Left kidney (tissue), 8 donors: ENCODE measurements around the gene ARL1. TPM values are rescaled to one million over a fixed set of nuclear protein-coding genes. Genes with fewer than 3 reads are reported as not detected.
"Not testable (repeated sequence)": the region's sequence is repeated elsewhere in the genome, so short reads cannot be mapped to it uniquely, and the experiment has no call there.

ENCODE experiments used
- DNase-seq: peaks from one replicate; pipeline ENCODE4 v3.0.0-alpha.2; 2013
- long read RNA-seq, 8 donors: transcript quantifications; one replicate each; lab custom pipeline, GENCODE V29; 2026
- polyA plus RNA-seq: library from polyadenylated mRNA; unstranded; fragments of 120-200 nt; gene quantifications from one replicate; pipeline ENCODE4 v1.2.1, GENCODE V29; 2013; ENCODE audit not compliant: insufficient read length

Gene ARL1
- 145 TPM for polyA plus RNA-seq
- long read RNA-seq, donor 1, transcript ARL1-201 (6 exons, 3,241 nt): major isoform, 55 of 67 reads
- long read RNA-seq, donor 1, partial matches to known transcripts: 0 of 67 reads
- long read RNA-seq, donor 1, other reads (novel, unspliced or antisense): 6 of 67 reads
- long read RNA-seq, donor 2, transcript ARL1-201 (6 exons, 3,241 nt): major isoform, 53 of 57 reads
- long read RNA-seq, donor 2, partial matches to known transcripts: 0 of 57 reads
- long read RNA-seq, donor 2, other reads (novel, unspliced or antisense): 0 of 57 reads
- long read RNA-seq, donor 3, transcript ARL1-201 (6 exons, 3,241 nt): major isoform, 36 of 44 reads
- long read RNA-seq, donor 3, partial matches to known transcripts: 0 of 44 reads
- long read RNA-seq, donor 3, other reads (novel, unspliced or antisense): 8 of 44 reads
- long read RNA-seq, donor 4, partial matches to known transcripts: 0 of 3 reads
- long read RNA-seq, donor 4, other reads (novel, unspliced or antisense): 0 of 3 reads
- long read RNA-seq, donor 5, transcript ARL1-201 (6 exons, 3,241 nt): major isoform, 100 of 130 reads
- long read RNA-seq, donor 5, partial matches to known transcripts: 9 of 130 reads
- long read RNA-seq, donor 5, other reads (novel, unspliced or antisense): 19 of 130 reads
- long read RNA-seq, donor 6, transcript ARL1-201 (6 exons, 3,241 nt): major isoform, 55 of 64 reads
- long read RNA-seq, donor 6, partial matches to known transcripts: 0 of 64 reads
- long read RNA-seq, donor 6, other reads (novel, unspliced or antisense): 6 of 64 reads
- long read RNA-seq, donor 7, transcript ARL1-201 (6 exons, 3,241 nt): major isoform, 92 of 111 reads
- long read RNA-seq, donor 7, partial matches to known transcripts: 6 of 111 reads
- long read RNA-seq, donor 7, other reads (novel, unspliced or antisense): 7 of 111 reads
- long read RNA-seq, donor 8, transcript ARL1-201 (6 exons, 3,241 nt): major isoform, 32 of 37 reads
- long read RNA-seq, donor 8, partial matches to known transcripts: 0 of 37 reads
- long read RNA-seq, donor 8, other reads (novel, unspliced or antisense): 0 of 37 reads

GRCh38 chr12:101407436-101408345 is at the start of gene ARL1:
TSS of gene ARL1 (minus strand) at chr12:101407772. CDS start at chr12:101407645, 127 bp downstream.
- peak; percentile 92 for DNase-seq

DNA sequence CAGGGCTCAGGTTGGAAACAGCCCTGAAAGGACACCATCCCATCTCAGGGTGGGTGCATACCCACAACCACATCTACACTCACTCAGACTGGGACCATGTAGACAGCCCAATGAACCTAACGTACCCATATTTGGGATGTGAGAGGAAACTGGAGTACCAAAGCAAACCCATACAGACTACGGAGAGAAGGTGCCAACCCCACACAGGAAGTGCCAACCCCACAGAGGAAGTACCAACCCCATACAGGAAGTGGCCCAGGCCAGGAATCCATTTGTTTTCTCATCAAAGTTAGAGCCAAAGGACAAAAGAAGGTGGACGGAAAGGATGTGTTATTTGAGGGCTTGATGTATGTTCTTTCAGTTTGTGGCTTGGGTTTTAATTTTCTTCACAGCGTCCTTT is 48.1 kb upstream of the ARL1 start:
- DNase-seq: no peak

DNA sequence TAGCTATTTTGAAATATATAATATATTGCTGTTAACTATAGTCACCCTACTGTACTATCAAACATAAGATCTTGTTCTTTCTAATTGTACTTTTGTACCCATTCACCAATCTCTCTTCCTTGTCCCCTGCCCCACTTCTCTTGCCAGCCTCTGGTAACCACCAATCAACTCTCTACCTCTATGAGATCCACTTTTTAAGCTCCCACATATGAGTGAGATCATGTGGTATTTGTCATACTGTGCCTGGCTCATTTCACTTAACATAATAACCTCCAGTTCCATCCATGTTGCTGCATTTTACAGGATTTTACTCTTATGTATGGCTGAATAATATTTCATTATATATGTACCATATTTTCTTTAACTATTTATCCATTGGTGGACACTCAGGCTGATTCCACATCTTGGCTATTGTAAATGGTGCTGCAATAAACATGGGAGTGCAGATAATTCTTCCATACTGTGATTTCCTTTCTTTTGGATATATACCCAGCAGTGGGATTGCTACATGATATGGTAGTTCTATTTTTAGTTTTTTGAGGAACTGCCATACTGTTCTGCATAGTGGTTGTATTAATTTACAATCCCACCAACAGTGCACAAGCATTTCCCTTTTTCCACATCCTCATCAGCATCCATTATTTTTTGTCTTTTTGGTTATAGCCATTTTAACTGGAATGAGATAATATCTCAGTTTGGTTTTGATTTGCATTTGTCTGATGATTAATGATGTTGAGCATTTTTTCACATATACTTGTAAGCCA is 34.1 kb upstream of the ARL1 start:
- no peak for DNase-seq

GRCh38 chr12:101439236-101439635 is 31.7 kb upstream of the ARL1 start:
- no peak for DNase-seq

- DNase-seq: peak; percentile 32
Measured at GRCh38 chr12:101436136-101436535, 28.6 kb upstream of the ARL1 start.

DNA sequence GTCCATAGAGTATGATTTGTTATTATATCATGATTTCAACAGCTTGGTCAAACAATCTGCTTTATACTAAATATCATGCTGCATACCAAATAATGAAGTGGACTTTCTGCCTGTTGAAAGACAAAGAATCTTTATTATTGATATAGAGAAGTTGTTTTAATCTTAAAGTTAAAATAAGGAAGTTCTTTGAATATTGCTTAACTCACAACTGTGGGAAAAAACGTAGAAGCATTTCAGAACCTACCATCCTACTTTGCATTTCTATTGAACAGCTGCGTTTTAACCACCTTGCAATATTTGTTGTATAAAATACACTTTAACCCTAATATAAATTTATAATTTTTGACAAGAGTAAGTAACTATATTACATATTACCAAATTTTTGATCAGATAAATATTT is 22.9 kb upstream of the ARL1 start:
- DNase-seq: no peak

DNA sequence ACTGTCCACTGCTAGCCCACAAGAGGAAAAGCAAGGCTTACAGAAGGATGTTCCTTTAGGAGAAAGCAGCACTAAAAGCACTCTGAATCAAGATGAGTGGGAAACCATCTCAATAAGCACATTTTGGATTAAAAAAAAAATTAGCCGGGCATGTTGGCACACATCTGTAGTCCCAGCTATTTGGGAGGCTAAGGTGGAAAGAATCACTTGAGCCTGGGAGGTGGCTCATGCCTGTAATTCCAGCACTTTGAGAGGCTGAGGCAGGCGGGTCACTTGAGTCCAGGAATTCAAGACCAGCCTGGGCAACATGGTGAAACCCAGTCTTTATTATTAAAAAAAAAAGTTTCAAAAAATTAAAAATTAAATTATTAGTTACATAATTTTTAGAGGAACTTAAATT is 17.0 kb upstream of the ARL1 start:
- no peak for DNase-seq

DNA sequence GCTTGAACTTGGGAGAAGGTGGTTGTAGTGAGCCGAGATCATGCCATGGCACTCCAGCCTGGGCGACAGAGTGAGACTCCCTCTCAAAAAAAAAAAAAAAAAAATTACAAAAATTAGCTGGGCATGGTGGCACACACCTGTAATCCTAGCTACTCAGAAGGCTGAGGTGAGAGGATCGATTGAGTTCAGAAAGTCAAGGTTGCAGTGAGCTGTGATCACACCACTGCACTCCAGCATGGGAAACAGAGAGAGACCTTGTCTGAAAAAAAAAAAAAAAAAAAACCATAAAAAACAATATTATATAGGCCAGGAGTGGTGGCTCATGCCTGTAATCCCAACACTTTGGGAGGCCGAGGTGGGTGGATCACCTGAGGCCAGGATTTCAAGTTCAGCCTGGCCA is 14.5 kb upstream of the ARL1 start:
- DNase-seq: not testable (repeated sequence)

DNA sequence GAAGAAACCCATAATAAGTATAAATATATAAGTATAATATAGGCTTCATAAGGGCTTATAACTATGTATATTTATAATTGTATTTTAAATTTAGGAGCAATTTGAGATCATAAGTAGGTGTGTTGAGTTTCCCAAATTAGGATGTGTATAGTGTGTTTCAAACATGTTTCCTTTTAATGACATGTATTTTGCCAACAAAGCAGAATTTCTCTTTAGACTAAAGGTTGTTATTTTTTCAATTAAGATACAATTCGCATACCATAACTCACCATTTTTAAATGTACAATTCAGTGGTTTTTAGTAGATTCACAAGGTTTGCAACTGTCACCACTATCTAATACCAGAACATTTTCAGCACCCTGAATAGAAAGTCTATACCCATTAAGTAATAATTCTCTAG is 7.7 kb upstream of the ARL1 start:
- DNase-seq: no peak

GRCh38 chr12:101414533-101415119 is 7.1 kb upstream of the ARL1 start:
- peak; percentile 66 for DNase-seq

- not testable (repeated sequence) for DNase-seq
Measured at GRCh38 chr12:101410169-101410568, 2.6 kb upstream of the ARL1 start.

DNA sequence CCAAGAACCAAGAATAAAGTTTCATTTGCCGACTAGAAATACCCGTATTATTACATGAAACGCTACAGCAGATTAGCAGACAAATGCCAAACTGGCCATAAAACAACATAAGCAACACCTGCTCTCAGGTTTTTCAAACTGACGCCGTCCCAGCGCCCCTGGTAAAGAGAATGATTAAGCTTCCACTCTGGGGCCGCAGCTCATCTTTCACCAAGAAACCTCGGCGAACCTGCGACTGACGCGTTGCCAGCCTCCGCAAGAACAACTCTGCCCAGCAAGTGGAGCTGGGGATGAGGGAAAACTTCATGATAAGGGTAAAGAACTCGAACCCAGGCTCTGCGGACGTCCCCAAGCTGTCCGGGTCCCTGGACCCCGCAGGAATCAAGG is 530 bp downstream of the ARL1 start:
- DNase-seq: peak; percentile 40

DNA sequence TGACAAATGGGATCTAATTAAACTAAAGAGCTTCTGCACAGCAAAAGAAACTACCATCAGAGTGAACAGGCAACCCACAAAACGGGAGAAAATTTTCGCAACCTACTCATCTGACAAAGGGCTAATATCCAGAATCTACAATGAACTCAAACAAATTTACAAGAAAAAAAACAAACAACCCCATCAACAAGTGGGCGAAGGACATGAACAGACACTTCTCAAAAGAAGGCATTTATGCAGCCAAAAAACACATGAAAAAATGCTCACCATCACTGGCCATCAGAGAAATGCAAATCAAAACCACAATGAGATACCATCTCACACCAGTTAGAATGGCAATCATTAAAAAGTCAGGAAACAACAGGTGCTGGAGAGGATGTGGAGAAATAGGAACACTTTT is 16.4 kb downstream of the ARL1 start:
- DNase-seq: not testable (repeated sequence)

GRCh38 chr12:101379149-101379548 is 28.4 kb downstream of the ARL1 start:
- DNase-seq: no peak

GRCh38 chr12:101375573-101375972 is 32.0 kb downstream of the ARL1 start:
- DNase-seq: no peak

GRCh38 chr12:101372431-101372830 is 35.1 kb downstream of the ARL1 start:
- DNase-seq: no peak

DNA sequence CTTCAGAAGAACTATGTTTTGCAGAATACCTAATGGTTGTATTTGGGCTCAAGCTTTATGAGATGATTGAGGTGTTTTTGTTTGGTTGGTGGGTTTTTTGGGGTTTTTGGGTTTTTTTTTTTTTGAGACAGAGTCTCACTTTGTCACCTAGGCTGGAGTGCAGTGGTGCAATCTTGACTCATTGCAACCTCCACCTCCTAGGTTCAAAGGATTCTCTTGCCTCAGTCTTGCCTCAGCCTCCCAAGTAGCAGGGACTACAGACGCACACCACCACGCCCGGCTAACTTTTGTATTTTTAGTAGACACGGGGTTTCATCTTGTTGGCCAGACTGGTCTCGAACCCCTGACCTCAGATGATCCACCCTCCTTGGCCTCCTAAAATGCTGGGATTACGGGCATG is 39.6 kb downstream of the ARL1 start:
- no peak for DNase-seq

DNA sequence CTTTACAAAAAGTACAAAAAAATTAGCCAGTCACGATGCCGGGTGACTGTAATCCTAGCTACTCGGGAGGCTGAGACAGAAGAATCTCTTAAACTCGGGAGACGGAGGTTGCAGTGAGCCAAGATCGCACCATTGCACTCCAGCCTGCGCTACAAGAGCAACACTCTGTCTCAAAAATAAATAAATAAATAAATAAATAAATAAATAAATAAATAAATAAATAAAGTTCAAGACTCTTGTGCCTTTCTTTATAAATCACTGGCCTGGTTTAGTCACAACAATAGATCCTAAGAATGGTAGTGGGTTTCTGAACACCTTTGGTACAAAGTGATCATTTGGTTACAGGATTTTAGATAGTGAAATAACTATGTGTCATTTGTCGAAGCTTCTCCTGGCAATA is 46.1 kb downstream of the ARL1 start:
- no peak for DNase-seq

DNA sequence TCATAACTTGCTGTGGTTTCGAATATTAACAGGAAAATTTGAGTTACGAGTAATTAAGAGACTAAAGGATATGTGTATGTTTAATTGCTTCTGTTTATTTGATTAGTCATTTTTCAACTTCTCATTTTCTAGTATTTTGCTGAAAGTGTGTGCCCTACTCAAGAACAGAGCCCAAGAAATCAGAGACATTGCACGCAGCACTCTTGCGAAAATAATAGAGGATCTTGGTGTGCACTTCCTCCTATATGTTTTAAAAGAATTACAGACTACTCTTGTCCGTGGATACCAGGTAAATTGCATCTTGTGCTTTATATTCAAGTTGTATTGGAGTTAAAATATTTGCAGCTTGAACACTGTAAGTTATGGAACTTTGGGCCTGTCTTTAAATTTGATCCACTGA is 50.8 kb downstream of the ARL1 start:
- no peak for DNase-seq

DNA sequence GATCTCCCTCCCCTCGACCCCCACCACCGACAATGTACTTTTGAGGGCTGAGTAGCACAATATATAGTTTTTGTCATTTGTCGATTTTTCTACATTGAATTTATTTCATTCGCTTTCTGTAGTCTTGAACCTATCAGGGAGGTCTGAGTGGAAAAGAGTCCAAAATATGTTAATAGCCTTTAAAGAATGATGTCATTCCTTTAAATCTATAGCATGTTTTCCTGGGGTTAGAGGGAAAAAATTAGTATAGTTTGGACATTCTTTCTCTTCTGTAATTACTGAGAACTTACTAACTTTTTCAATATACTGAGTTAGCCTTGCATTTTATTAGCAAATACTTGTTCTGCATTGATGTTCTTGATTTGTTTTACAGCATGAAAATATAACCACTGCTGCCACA is 55.9 kb downstream of the ARL1 start:
- DNase-seq: no peak

DNA sequence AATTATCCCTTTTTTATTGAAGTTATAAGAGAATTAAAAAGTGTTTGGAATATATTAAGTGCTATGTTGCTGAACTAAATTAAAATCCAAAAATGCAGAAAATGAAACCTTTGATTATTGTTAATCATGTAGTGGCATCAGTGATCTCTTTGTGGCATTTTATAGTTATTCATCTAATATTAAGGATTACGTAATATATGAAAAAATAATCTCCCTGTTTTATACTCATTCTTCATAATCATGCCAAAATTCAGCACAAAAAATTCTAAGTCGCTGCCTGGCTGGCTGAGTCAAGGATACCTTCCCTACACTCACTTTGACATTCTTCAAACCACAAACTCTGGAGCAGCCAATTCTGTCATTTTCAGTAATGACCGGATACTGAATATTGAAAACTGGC is 63.7 kb downstream of the ARL1 start:
- DNase-seq: no peak
